Measurements from ENCODE around the gene FAM222A.
A peak's percentile ranks its signal among the peaks of the same experiment; 100 is the strongest.

Gene FAM222A

DNA sequence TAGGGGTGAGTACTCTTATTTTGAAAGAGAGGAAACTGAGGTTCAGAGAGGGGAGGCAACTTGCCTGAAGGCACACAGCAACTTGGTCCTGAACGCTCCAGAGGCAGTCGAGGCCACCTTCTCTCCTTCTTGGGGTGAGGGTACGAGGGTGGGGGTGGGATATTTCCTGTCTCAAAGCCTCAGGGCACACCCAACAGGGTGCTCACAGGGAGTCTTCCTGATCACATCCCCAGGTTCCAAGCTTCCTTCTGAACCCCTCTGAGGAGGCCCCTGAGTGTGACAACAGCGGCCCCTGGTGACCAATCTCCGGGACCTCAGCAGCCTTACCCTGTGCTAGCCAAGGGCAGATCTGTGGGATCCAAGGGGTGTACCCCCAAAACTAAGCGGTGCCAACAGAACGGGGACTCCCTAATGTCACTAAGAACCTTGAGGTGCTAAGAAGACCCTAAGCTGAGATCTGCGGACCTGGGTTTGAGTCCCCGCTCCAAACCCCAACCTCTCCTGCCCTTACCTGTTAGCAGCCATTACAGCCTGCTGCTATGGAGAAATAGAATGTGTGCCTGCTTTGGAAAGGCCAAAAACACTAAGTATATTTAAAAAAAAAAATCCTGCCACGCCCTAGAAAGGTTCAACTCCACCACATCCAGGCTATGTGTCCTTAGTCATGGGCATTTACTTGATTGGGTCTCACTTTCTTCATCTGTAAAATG is 61.7 kb downstream of the FAM222A start:
- TF ChIP-seq CTCF (IDR thresholded peaks at IDR 0.05; ENCODE audit: insufficient read depth, low read length, poor library complexity, severe bottlenecking), result peak; percentile 93
- TF ChIP-seq EZH2phosphoT487 (conservative IDR thresholded peaks at IDR 0.05; ENCODE audit: low read length), result no peak
- no peaks in the 10 kb centered on the region for H3K79me2 ChIP-seq (ENCODE audit: insufficient read depth, low read length)
- no peaks in the 10 kb centered on the region for H3F3A ChIP-seq (ENCODE audit: insufficient read depth)
- no peak overlapping the region for H3K9ac ChIP-seq (ENCODE audit: low read length)
- H3K27ac ChIP-seq (ENCODE audit: low read depth, low read length), result no peak overlapping the region
- H4K20me1 ChIP-seq (ENCODE audit: low read depth, low read length), result no peaks in the 10 kb centered on the region
- H2AFZ ChIP-seq (ENCODE audit: low read depth, low read length, severe bottlenecking), result no peak overlapping the region
- no peaks in the 10 kb centered on the region for H3K9me2 ChIP-seq (replicated peaks; ENCODE audit: insufficient read depth, low read length)
- H3K4me2 ChIP-seq (ENCODE audit: low read depth, low read length, poor library complexity, severe bottlenecking), result no peak overlapping the region
- no peaks in the 10 kb centered on the region for H3K9me3 ChIP-seq (ENCODE audit: insufficient read depth, low read length)
- no peaks in the 10 kb centered on the region for H3K36me3 ChIP-seq (ENCODE audit: low read length)
- no peaks in the 10 kb centered on the region for H3K27me3 ChIP-seq (ENCODE audit: low read length)
- H3K4me3 ChIP-seq (ENCODE audit: insufficient read depth, low read length, poor library complexity, severe bottlenecking), result no peak overlapping the region

GRCh38 chr12:109776624-109777023 is 63.0 kb downstream of the FAM222A start:
- Histone ChIP-seq H3K36me3 (ENCODE audit: low read length) (no peaks in the 10 kb centered on the region), H3K4me3 (ENCODE audit: insufficient read depth, low read length, poor library complexity, severe bottlenecking) (no peak overlapping the region), H3K27me3 (ENCODE audit: low read length) (no peaks in the 10 kb centered on the region), H4K20me1 (ENCODE audit: low read depth, low read length) (no peaks in the 10 kb centered on the region), H3K79me2 (ENCODE audit: insufficient read depth, low read length) (no peaks in the 10 kb centered on the region), H3K9ac (ENCODE audit: low read length) (no peak overlapping the region), H3K9me3 (ENCODE audit: insufficient read depth, low read length) (0 out of 2 replicates have a peak, but pooled peaks cover 3% of the 10 kb centered on the region), H3K9me2 (replicated peaks; ENCODE audit: insufficient read depth, low read length) (no peaks in the 10 kb centered on the region), H3K4me2 (ENCODE audit: low read depth, low read length, poor library complexity, severe bottlenecking) (peak overlapping the region; percentile 75), H3K27ac (ENCODE audit: low read depth, low read length) (no peak overlapping the region), H2AFZ (ENCODE audit: low read depth, low read length, severe bottlenecking) (no peak overlapping the region), H3F3A (ENCODE audit: insufficient read depth) (no peaks in the 10 kb centered on the region)
- no peak for TF ChIP-seq EZH2phosphoT487 (conservative IDR thresholded peaks at IDR 0.05; ENCODE audit: low read length)
- no peak for TF ChIP-seq CTCF (IDR thresholded peaks at IDR 0.05; ENCODE audit: insufficient read depth, low read length, poor library complexity, severe bottlenecking)

GRCh38 chr12:109777544-109777943 is 63.9 kb downstream of the FAM222A start:
- no peaks in the 10 kb centered on the region for H3K79me2 ChIP-seq (ENCODE audit: insufficient read depth, low read length)
- H3K27me3 ChIP-seq (ENCODE audit: low read length), result no peaks in the 10 kb centered on the region
- no peaks in the 10 kb centered on the region for H3K36me3 ChIP-seq (ENCODE audit: low read length)
- H3K9ac ChIP-seq (ENCODE audit: low read length), result peak overlapping the region; percentile 51
- H3K4me2 ChIP-seq (ENCODE audit: low read depth, low read length, poor library complexity, severe bottlenecking), result peak overlapping the region; percentile 75
- H3K9me2 ChIP-seq (replicated peaks; ENCODE audit: insufficient read depth, low read length), result no peaks in the 10 kb centered on the region
- TF ChIP-seq EZH2phosphoT487 (conservative IDR thresholded peaks at IDR 0.05; ENCODE audit: low read length), result no peak
- no peak for TF ChIP-seq CTCF (IDR thresholded peaks at IDR 0.05; ENCODE audit: insufficient read depth, low read length, poor library complexity, severe bottlenecking)
- peak overlapping the region; percentile 45 for H3K4me3 ChIP-seq (ENCODE audit: insufficient read depth, low read length, poor library complexity, severe bottlenecking)
- no peaks in the 10 kb centered on the region for H4K20me1 ChIP-seq (ENCODE audit: low read depth, low read length)
- peak overlapping the region; percentile 94 for H2AFZ ChIP-seq (ENCODE audit: low read depth, low read length, severe bottlenecking)
- H3K27ac ChIP-seq (ENCODE audit: low read depth, low read length), result peak overlapping the region; percentile 20; the same call in 1 of the 2 replicates
- H3F3A ChIP-seq (ENCODE audit: insufficient read depth), result no peaks in the 10 kb centered on the region
- H3K9me3 ChIP-seq (ENCODE audit: insufficient read depth, low read length), result 0 out of 2 replicates have a peak, but pooled peaks cover 5% of the 10 kb centered on the region

Measured in SU-DHL-6 (cell line).